IMR-90 (cell line): ENCODE measurements around the gene GMCL1. TPM values are rescaled to one million over a fixed set of nuclear protein-coding genes. Genes with fewer than 3 reads are reported as not detected.

Source experiments
- ATAC-seq: fragments of 200-7000 bp; cut with Tn5 transposase; 2 replicates; pipeline ENCODE4 v1.9.1; 2020; ENCODE audit warnings: low read depth, mild to moderate bottlenecking, moderate library complexity
- BruUV-seq: library from RNA; stranded (reverse); fragments of 400-500 nt; replicated peaks from 2 replicates; lab custom pipeline; 2021; lab: Mats Ljungman, UMichigan
- CTCF ChIA-PET: fragments of 300-600 bp; formaldehyde crosslinking; extraction: SDS; loops from one replicate; lab custom pipeline; 2021; ENCODE audit warnings: antibody characterized with exemption; lab: Yijun Ruan, JAX
- POLR2A ChIA-PET: fragments of 300-600 bp; sonication (Branson Sonifier 250); formaldehyde crosslinking; loops from one replicate; lab custom pipeline; 2022; ENCODE audit warnings: antibody characterized with exemption; ENCODE audit not compliant: unreplicated experiment; lab: Charles Lee
- DNase-seq: peaks from one replicate; pipeline ENCODE4 v3.0.0; 2013
- H2AFZ ChIP-seq: replicated peaks from 2 replicates; pipeline ENCODE3; 2013; ENCODE audit warnings: low read length, mild to moderate bottlenecking; ENCODE audit not compliant: poor library complexity
- H2AK5ac ChIP-seq: 2 replicates; pipeline ENCODE4 v1.6.1; 2013; ENCODE audit warnings: low read depth, low read length, inconsistent platforms
- H2AK9ac ChIP-seq: replicated peaks from 2 replicates; pipeline ENCODE3; 2013; ENCODE audit warnings: mild to moderate bottlenecking, low read depth, low read length, moderate library complexity; ENCODE audit not compliant: poor library complexity
- H2BK120ac ChIP-seq: 2 replicates; pipeline ENCODE4 v1.6.1; 2013; ENCODE audit warnings: low read depth, low read length, inconsistent platforms
- H2BK15ac ChIP-seq: 3 replicates; pipeline ENCODE4 v1.6.1; 2013; ENCODE audit warnings: low read depth, low read length, inconsistent platforms
- H2BK20ac ChIP-seq: 2 replicates; pipeline ENCODE4 v1.6.1; 2013; ENCODE audit warnings: low read depth, mild to moderate bottlenecking, inconsistent platforms, low read length, moderate library complexity
- H2BK5ac ChIP-seq: 2 replicates; pipeline ENCODE4 v1.6.1; 2013; ENCODE audit warnings: mild to moderate bottlenecking, low read depth, low read length, inconsistent platforms; ENCODE audit not compliant: poor library complexity, severe bottlenecking
- H3K14ac ChIP-seq: replicated peaks from 2 replicates; pipeline ENCODE4 v1.6.1; 2013; ENCODE audit warnings: low read depth, low read length, inconsistent platforms
- H3K18ac ChIP-seq: 2 replicates; pipeline ENCODE4 v1.6.1; 2013; ENCODE audit warnings: low read depth, low read length, control low read depth
- H3K23ac ChIP-seq: 2 replicates; pipeline ENCODE4 v1.6.1; 2013; ENCODE audit warnings: low read depth, low read length, inconsistent platforms
- H3K27ac ChIP-seq: 2 replicates; pipeline ENCODE4 v1.5.1; 2013; ENCODE audit warnings: mild to moderate bottlenecking, control low read depth, low read length; ENCODE audit not compliant: insufficient read depth
- H3K27me3 ChIP-seq: 2 replicates; pipeline ENCODE4 v1.6.1; 2013; ENCODE audit warnings: low read length; ENCODE audit not compliant: control insufficient read depth, insufficient read depth
- H3K36me3 ChIP-seq: 2 replicates; pipeline ENCODE4 v1.6.1; 2013; ENCODE audit warnings: low read length, mixed read lengths; ENCODE audit not compliant: control insufficient read depth, insufficient read depth
- H3K4ac ChIP-seq: 2 replicates; pipeline ENCODE4 v1.6.1; 2013; ENCODE audit warnings: low read depth, low read length, inconsistent platforms
- H3K4me1 ChIP-seq: 2 replicates; pipeline ENCODE4 v1.6.1; 2013; ENCODE audit warnings: low read length, mixed read lengths; ENCODE audit not compliant: control insufficient read depth, insufficient read depth
- H3K4me2 ChIP-seq: 2 replicates; pipeline ENCODE4 v1.6.1; 2013; ENCODE audit warnings: low read depth, mild to moderate bottlenecking, control low read depth, low read length, moderate library complexity
- H3K4me3 ChIP-seq: 2 replicates; pipeline ENCODE4 v1.5.1; 2013; ENCODE audit warnings: low read depth, mild to moderate bottlenecking, control low read depth, low read length, moderate library complexity; ENCODE audit not compliant: insufficient read depth
- H3K56ac ChIP-seq: 2 replicates; pipeline ENCODE4 v1.6.1; 2013; ENCODE audit warnings: low read length, inconsistent platforms; ENCODE audit not compliant: insufficient read depth; ENCODE audit errors: extremely low read depth
- H3K79me1 ChIP-seq, 2 experiments: 2 replicates each; pipeline ENCODE4 v1.6.1; 2013; ENCODE audit warnings: low read length in 2 of 2, inconsistent platforms in 1 of 2, low read depth in 1 of 2
- H3K9ac ChIP-seq: 2 replicates; pipeline ENCODE4 v1.6.1; 2013; ENCODE audit warnings: low read depth, low read length, control low read depth
- H3K9me1 ChIP-seq: 2 replicates; pipeline ENCODE4 v1.6.1; 2013; ENCODE audit warnings: low read length, inconsistent platforms; ENCODE audit not compliant: insufficient read depth
- H3K9me3 ChIP-seq: 2 replicates; pipeline ENCODE4 v1.6.1; 2013; ENCODE audit warnings: low read length; ENCODE audit not compliant: control insufficient read depth, insufficient read depth
- H4K20me1 ChIP-seq: 2 replicates; pipeline ENCODE4 v1.6.1; 2013; ENCODE audit warnings: low read length, inconsistent platforms; ENCODE audit not compliant: insufficient read depth
- H4K5ac ChIP-seq: 2 replicates; pipeline ENCODE4 v1.6.1; 2013; ENCODE audit warnings: mild to moderate bottlenecking, low read depth, low read length, control low read depth
- H4K8ac ChIP-seq, 2 experiments: 2 replicates each; pipeline ENCODE4 v1.6.1; 2013; ENCODE audit warnings: low read depth in 2 of 2, low read length in 2 of 2, control low read depth in 1 of 2, inconsistent platforms in 1 of 2
- H4K91ac ChIP-seq: 2 replicates; pipeline ENCODE4 v1.6.1; 2013; ENCODE audit warnings: low read depth, low read length, inconsistent platforms; ENCODE audit not compliant: insufficient read depth
- NFE2L2 ChIP-seq: fragments of 150-350 bp; IDR thresholded peaks from 2 replicates; pipeline ENCODE4 v1.6.1; 2016; ENCODE audit warnings: low read depth, mild to moderate bottlenecking, low read length
- WGBS, 2 experiments: methylation state at CpG; one replicate each; pipeline versions ENCODE4 v1.1.5 to v1.1.7; 2013; ENCODE audit warnings: missing lambda C conversion rate in 2 of 2; ENCODE audit not compliant: insufficient read length in 1 of 2; ENCODE audit errors: extremely low coverage in 2 of 2; 5-methylcytosine and 5-hydroxymethylcytosine counted together
- dilution Hi-C: fragments of 300-500 bp; cut with HindIII; formaldehyde crosslinking; loops from one replicate; pipeline ENCODE4 v1.14.3; 2018; ENCODE audit warnings: low sequenced_read_pairs; ENCODE audit not compliant: unreplicated experiment
- in situ Hi-C: fragments of 300-500 bp; cut with MboI; formaldehyde crosslinking; loops from 3 replicates; pipeline ENCODE4 v1.14.3; 2019; ENCODE audit warnings: low sequenced_read_pairs, inconsistent platforms, mixed read lengths
- intact Hi-C: fragments of 100-400 bp; cut with micrococcal nuclease; formaldehyde crosslinking; loops from 2 replicates; pipeline ENCODE4 v1.10.0; 2022
- polyA plus RNA-seq, 3 experiments: library from polyadenylated mRNA; depleted of rRNA; stranded (reverse); fragments of >200 nt; gene quantifications; 2 replicates each; pipeline ENCODE4 v1.2.3, GENCODE V29; 2012; ENCODE audit warnings: low replicate concordance in 1 of 3
- total RNA-seq: library from RNA; depleted of rRNA; stranded (reverse); fragments of >200 nt; gene quantifications from 2 replicates; pipeline ENCODE4 v1.2.3, GENCODE V29; 2012

Gene GMCL1
- total and polyA plus RNA-seq, 2 of the 4 experiments (the other 2 are of a cell fraction), result 2.8 to 3.4 TPM

- Histone ChIP-seq H2BK20ac (no peak overlapping the region), H3K9ac (no peak overlapping the region), H3K18ac (no peak overlapping the region), H3K56ac (no peak overlapping the region), H2BK5ac (no peak overlapping the region), H3K4me1 (no peaks in the 10 kb centered on the region), H4K91ac (no peak overlapping the region), H3K4ac (no peak overlapping the region), H3K4me3 (no peak overlapping the region), H2AK5ac (no peak overlapping the region), H3K23ac (no peak overlapping the region), H2BK120ac (no peak overlapping the region), H3K14ac (no peak overlapping the region), H3K27me3 (no peaks in the 10 kb centered on the region), H3K4me2 (no peak overlapping the region), H4K8ac (no peak overlapping the region), H2AK9ac (no peak overlapping the region), H3K79me1 (peaks cover 0 to 4% of the 10 kb centered on the region in 2 experiments; a peak in 2 of 4 replicates), H2BK15ac (no peak overlapping the region), H4K20me1 (no peaks in the 10 kb centered on the region), H3K9me1 (peaks cover 3% of the 10 kb centered on the region), H3K36me3 (peaks cover 13% of the 10 kb centered on the region), H4K5ac (no peak overlapping the region), H2AFZ (no peak overlapping the region), H3K27ac (no peak overlapping the region), H3K9me3 (no peaks in the 10 kb centered on the region)
- WGBS, 2 experiments, result 100% methylated on average over 2 of the region's 9 CpGs; no CpG with 5 or more reads in 1 of the 2 experiments
- intact Hi-C loops (no loop called here), in situ Hi-C loops (no loop called here), dilution Hi-C loops (no loop called here)
- POLR2A ChIA-PET, result no interaction called here
- CTCF ChIA-PET, result no interaction called here
- no peak for DNase-seq
- no peak for ATAC-seq
- no TSS peak for BruUV-seq
- TF ChIP-seq NFE2L2, result no peak
These were observed 17.0 kb downstream of the GMCL1 start for GRCh38 chr2:69846182-69847067.
